ENCODE data around the gene F2RL2.
A peak's percentile ranks its signal among the peaks of the same experiment; 100 is the strongest.
"Not testable (repeated sequence)": the region's sequence is repeated elsewhere in the genome, so short reads cannot be mapped to it uniquely, and the experiment has no call there.

The F2RL2 gene

GRCh38 chr5:76622076-76622475 is 1.1 kb downstream of the F2RL2 start:
- FAIRE-seq (no peak), DNase-seq (ENCODE audit: insufficient read length, low spot score) (no peak)

GRCh38 chr5:76620166-76620565 is 3.0 kb downstream of the F2RL2 start:
- FAIRE-seq (no peak), DNase-seq (ENCODE audit: insufficient read length, low spot score) (no peak)

GRCh38 chr5:76617675-76618074 is 5.5 kb downstream of the F2RL2 start:
- FAIRE-seq = peak; percentile 81
- peak; percentile 37 for DNase-seq (ENCODE audit: insufficient read length, low spot score)

GRCh38 chr5:76617229-76617628 is 6.0 kb downstream of the F2RL2 start:
- DNase-seq (ENCODE audit: insufficient read length, low spot score) (no peak), FAIRE-seq (no peak)

GRCh38 chr5:76616206-76616605 is 7.0 kb downstream of the F2RL2 start:
- FAIRE-seq = no peak

GRCh38 chr5:76615759-76616158 is 7.4 kb downstream of the F2RL2 start:
- no peak for FAIRE-seq

More at GRCh38 chr5:76616206-76616605, 7.0 kb downstream of the F2RL2 start:
- no peak for DNase-seq (ENCODE audit: insufficient read length, low spot score)

GRCh38 chr5:76612942-76613341 is 10.3 kb downstream of the F2RL2 start:
- no peak for FAIRE-seq
- no peak for DNase-seq (ENCODE audit: insufficient read length, low spot score)

More at GRCh38 chr5:76615759-76616158, 7.4 kb downstream of the F2RL2 start:
- no peak for DNase-seq (ENCODE audit: insufficient read length, low spot score)

- DNase-seq (ENCODE audit: insufficient read length, low spot score) (no peak), FAIRE-seq (no peak)
Measured at GRCh38 chr5:76610196-76610595, 13.0 kb downstream of the F2RL2 start.

- no peak for DNase-seq (ENCODE audit: insufficient read length, low spot score)
- FAIRE-seq = no peak
Measured at GRCh38 chr5:76608833-76609232, 14.4 kb downstream of the F2RL2 start.

GRCh38 chr5:76607353-76607871 is 15.8 kb downstream of the F2RL2 start:
- FAIRE-seq (no peak), DNase-seq (ENCODE audit: insufficient read length, low spot score) (no peak)

- FAIRE-seq (no peak), DNase-seq (ENCODE audit: insufficient read length, low spot score) (no peak)
Measured at GRCh38 chr5:76606701-76607100, 16.5 kb downstream of the F2RL2 start.

- DNase-seq (ENCODE audit: insufficient read length, low spot score) = no peak
- FAIRE-seq = no peak
Measured at GRCh38 chr5:76604838-76605237, 18.4 kb downstream of the F2RL2 start.

GRCh38 chr5:76603991-76604390 is 19.2 kb downstream of the F2RL2 start:
- FAIRE-seq = not testable (repeated sequence)

GRCh38 chr5:76602094-76602726 is 21.0 kb downstream of the F2RL2 start:
- DNase-seq (ENCODE audit: insufficient read length, low spot score) (peak; percentile 11), FAIRE-seq (no peak)

More at GRCh38 chr5:76603991-76604390, 19.2 kb downstream of the F2RL2 start:
- not testable (repeated sequence) for DNase-seq (ENCODE audit: insufficient read length, low spot score)

- DNase-seq (ENCODE audit: insufficient read length, low spot score) (peak; percentile 58), FAIRE-seq (no peak)
Measured at GRCh38 chr5:76601470-76601869, 21.7 kb downstream of the F2RL2 start.

- DNase-seq (ENCODE audit: insufficient read length, low spot score) = no peak
- FAIRE-seq = no peak
Measured at GRCh38 chr5:76600716-76601115, 22.5 kb downstream of the F2RL2 start.

- FAIRE-seq = no peak
- DNase-seq (ENCODE audit: insufficient read length, low spot score) = no peak
Measured at GRCh38 chr5:76598531-76598930, 24.7 kb downstream of the F2RL2 start.

- no peak for FAIRE-seq
- DNase-seq (ENCODE audit: insufficient read length, low spot score) = no peak
Measured at GRCh38 chr5:76595755-76596481, 27.3 kb downstream of the F2RL2 start.

GRCh38 chr5:76594107-76594506 is 29.1 kb downstream of the F2RL2 start:
- DNase-seq (ENCODE audit: insufficient read length, low spot score) = no peak
- FAIRE-seq = no peak

- FAIRE-seq = no peak
- DNase-seq (ENCODE audit: insufficient read length, low spot score) = no peak
Measured at GRCh38 chr5:76592692-76593091, 30.5 kb downstream of the F2RL2 start.

GRCh38 chr5:76591366-76591765 is 31.8 kb downstream of the F2RL2 start:
- no peak for FAIRE-seq

GRCh38 chr5:76590027-76590426 is 33.2 kb downstream of the F2RL2 start:
- FAIRE-seq (no peak), DNase-seq (ENCODE audit: insufficient read length, low spot score) (no peak)

More at GRCh38 chr5:76591366-76591765, 31.8 kb downstream of the F2RL2 start:
- no peak for DNase-seq (ENCODE audit: insufficient read length, low spot score)

All from HTR-8/SVneo (cell line).